Astrocyte (in vitro differentiated cells and primary cell): Measurements from ENCODE around the gene MTA3. TPM values are rescaled to one million over a fixed set of nuclear protein-coding genes. Genes with fewer than 3 reads are reported as not detected.

Experiments
- DNase-seq: peaks from one replicate; pipeline ENCODE4 v3.0.0-alpha.2; 2010; ENCODE audit warnings: low read depth
- FAIRE-seq: peaks from 2 replicates; lab custom pipeline; 2011; peaks lifted over from hg19 to GRCh38; lab: Jason Lieb, UNC
- H2AFZ ChIP-seq: 2 replicates; pipeline ENCODE4 v1.6.0; 2012; ENCODE audit warnings: low read depth, low read length, inconsistent platforms
- H3K27ac ChIP-seq: 2 replicates; pipeline ENCODE4 v1.5.1; 2011; ENCODE audit warnings: low read depth, low read length, inconsistent platforms
- H3K27me3 ChIP-seq: 2 replicates; pipeline ENCODE4 v1.6.0; 2011; ENCODE audit warnings: low read length, inconsistent platforms; ENCODE audit not compliant: insufficient read depth
- H3K36me3 ChIP-seq: 2 replicates; pipeline ENCODE4 v1.5.1; 2011; ENCODE audit warnings: low read length, inconsistent platforms; ENCODE audit not compliant: insufficient read depth
- H3K4me1 ChIP-seq: 2 replicates; pipeline ENCODE4 v1.5.1; 2011; ENCODE audit warnings: low read length, inconsistent platforms; ENCODE audit not compliant: insufficient read depth
- H3K4me2 ChIP-seq: 2 replicates; pipeline ENCODE4 v1.6.0; 2012; ENCODE audit warnings: low read length, inconsistent platforms
- H3K4me3 ChIP-seq: 2 replicates; pipeline ENCODE4 v1.5.1; 2011; ENCODE audit warnings: low read depth, mild to moderate bottlenecking, low read length, inconsistent platforms; ENCODE audit not compliant: insufficient read depth
- H3K79me2 ChIP-seq: 2 replicates; pipeline ENCODE4 v1.6.0; 2012; ENCODE audit warnings: mild to moderate bottlenecking, low read length, inconsistent platforms; ENCODE audit not compliant: insufficient read depth
- H3K9ac ChIP-seq: 2 replicates; pipeline ENCODE4 v1.6.0; 2012; ENCODE audit warnings: mild to moderate bottlenecking, low read length, inconsistent platforms
- H3K9me3 ChIP-seq: 2 replicates; pipeline ENCODE4 v1.5.1; 2012; ENCODE audit warnings: low read depth, mild to moderate bottlenecking, low read length, inconsistent platforms; ENCODE audit not compliant: insufficient read depth
- H4K20me1 ChIP-seq: 2 replicates; pipeline ENCODE4 v1.6.0; 2012; ENCODE audit warnings: low read length, inconsistent platforms; ENCODE audit not compliant: insufficient read depth
- H3K27ac Mint-ChIP-seq: one replicate; pipeline ENCODE4 v1.8.0; 2021; ENCODE audit warnings: mild to moderate bottlenecking, mixed read lengths; ENCODE audit not compliant: unreplicated experiment
- H3K27me3 Mint-ChIP-seq: one replicate; pipeline ENCODE4 v1.8.0; 2021; ENCODE audit warnings: low read depth, mixed read lengths; ENCODE audit not compliant: unreplicated experiment
- H3K36me3 Mint-ChIP-seq: one replicate; pipeline ENCODE4 v1.8.0; 2021; ENCODE audit warnings: low read depth, mixed read lengths; ENCODE audit not compliant: unreplicated experiment
- H3K4me1 Mint-ChIP-seq: one replicate; pipeline ENCODE4 v1.8.0; 2021; ENCODE audit warnings: low read depth, mixed read lengths; ENCODE audit not compliant: unreplicated experiment
- H3K4me3 Mint-ChIP-seq: one replicate; pipeline ENCODE4 v1.8.0; 2021; ENCODE audit warnings: mild to moderate bottlenecking, moderate library complexity, mixed read lengths; ENCODE audit not compliant: unreplicated experiment
- H3K9me3 Mint-ChIP-seq: one replicate; pipeline ENCODE4 v1.8.0; 2021; ENCODE audit warnings: mild to moderate bottlenecking, mixed read lengths; ENCODE audit not compliant: unreplicated experiment
- EZH2 ChIP-seq: IDR thresholded peaks from 2 replicates; pipeline ENCODE4 v1.6.1; 2012; ENCODE audit warnings: mild to moderate bottlenecking, low read length, inconsistent platforms; ENCODE audit not compliant: insufficient read depth
- total RNA-seq: library from RNA; stranded (reverse); gene quantifications from 2 replicates; pipeline ENCODE4 v1.2.1, GENCODE V29; 2021
- TF ChIP-seq, protein P1 (sequence below): IDR thresholded peaks from 2 replicates; pipeline ENCODE4 v1.5.1; 2011; ENCODE audit warnings: low read depth, mild to moderate bottlenecking, inconsistent platforms, low read length, moderate library complexity; ENCODE audit not compliant: insufficient read depth

Gene MTA3
- total RNA-seq, 1 donor from 2014 or later = 69.4 TPM

DNA sequence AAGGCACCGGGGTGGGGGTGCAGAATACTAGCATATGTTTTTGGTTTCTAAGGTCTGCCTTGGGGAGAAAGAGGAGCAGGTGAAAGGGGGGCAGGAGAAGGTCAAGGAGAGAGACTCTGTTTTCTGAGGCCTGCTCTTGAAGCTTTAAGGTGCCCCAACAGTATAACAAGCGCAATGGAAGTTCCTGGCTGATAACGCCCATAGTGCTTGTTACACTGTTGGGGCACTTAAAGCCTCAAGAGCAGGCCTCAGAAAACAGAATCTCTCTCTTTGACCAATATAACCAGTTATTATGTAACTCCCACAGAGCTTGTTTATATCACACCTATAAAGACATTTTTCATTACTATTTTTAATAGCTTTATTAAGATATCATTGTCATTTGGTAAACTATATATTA is 179.0 kb downstream of the MTA3 start:
- Histone ChIP-seq H3K9me3 (no peaks in the 10 kb centered on the region), H3K27me3 (no peaks in the 10 kb centered on the region), H3K36me3 (no peaks in the 10 kb centered on the region), H4K20me1 (no peaks in the 10 kb centered on the region), H3K27ac (no peak overlapping the region), H3K79me2 (no peaks in the 10 kb centered on the region), H3K4me1 (no peaks in the 10 kb centered on the region), H3K4me3 (no peak overlapping the region), H3K9ac (no peak overlapping the region), H3K4me2 (no peak overlapping the region), H2AFZ (no peak overlapping the region)
- Mint-ChIP-seq H3K27ac (no peak overlapping the region), H3K4me3 (no peak overlapping the region), H3K4me1 (peaks cover 10% of the 10 kb centered on the region), H3K36me3 (peaks cover 9% of the 10 kb centered on the region), H3K27me3 (no peaks in the 10 kb centered on the region), H3K9me3 (peaks cover 1% of the 10 kb centered on the region)
- TF ChIP-seq, protein P1, sequence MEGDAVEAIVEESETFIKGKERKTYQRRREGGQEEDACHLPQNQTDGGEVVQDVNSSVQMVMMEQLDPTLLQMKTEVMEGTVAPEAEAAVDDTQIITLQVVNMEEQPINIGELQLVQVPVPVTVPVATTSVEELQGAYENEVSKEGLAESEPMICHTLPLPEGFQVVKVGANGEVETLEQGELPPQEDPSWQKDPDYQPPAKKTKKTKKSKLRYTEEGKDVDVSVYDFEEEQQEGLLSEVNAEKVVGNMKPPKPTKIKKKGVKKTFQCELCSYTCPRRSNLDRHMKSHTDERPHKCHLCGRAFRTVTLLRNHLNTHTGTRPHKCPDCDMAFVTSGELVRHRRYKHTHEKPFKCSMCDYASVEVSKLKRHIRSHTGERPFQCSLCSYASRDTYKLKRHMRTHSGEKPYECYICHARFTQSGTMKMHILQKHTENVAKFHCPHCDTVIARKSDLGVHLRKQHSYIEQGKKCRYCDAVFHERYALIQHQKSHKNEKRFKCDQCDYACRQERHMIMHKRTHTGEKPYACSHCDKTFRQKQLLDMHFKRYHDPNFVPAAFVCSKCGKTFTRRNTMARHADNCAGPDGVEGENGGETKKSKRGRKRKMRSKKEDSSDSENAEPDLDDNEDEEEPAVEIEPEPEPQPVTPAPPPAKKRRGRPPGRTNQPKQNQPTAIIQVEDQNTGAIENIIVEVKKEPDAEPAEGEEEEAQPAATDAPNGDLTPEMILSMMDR = no peak
- no peak for TF ChIP-seq EZH2
- DNase-seq (no peak), FAIRE-seq (no peak)

DNA sequence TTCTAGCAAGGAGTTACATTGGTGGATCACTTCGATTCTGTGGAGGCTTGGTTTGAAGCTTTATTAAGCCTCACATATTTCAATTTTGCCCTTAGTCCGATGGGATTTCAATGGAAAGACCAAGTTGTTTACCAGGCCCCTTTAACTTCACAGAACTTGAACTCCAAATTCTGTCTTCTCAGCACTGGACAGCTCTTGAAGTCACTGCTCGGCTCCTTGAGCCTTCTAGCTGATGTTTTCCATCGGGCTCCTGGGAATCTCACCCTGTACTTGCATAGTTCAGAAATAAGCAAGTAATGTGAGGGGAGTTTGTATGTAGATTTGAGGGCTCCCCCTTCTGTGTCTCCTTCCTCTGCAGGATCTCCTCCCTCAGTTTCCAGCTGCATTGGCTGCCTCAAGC is 180.4 kb downstream of the MTA3 start:
- H3K4me3 Mint-ChIP-seq = no peak overlapping the region
- peaks cover 12% of the 10 kb centered on the region for H3K36me3 Mint-ChIP-seq
- Histone ChIP-seq H3K9ac (no peak overlapping the region), H2AFZ (no peak overlapping the region), H3K27ac (no peak overlapping the region), H3K36me3 (no peaks in the 10 kb centered on the region), H3K4me3 (no peak overlapping the region), H4K20me1 (no peaks in the 10 kb centered on the region), H3K9me3 (no peaks in the 10 kb centered on the region), H3K4me2 (no peak overlapping the region), H3K4me1 (no peaks in the 10 kb centered on the region), H3K79me2 (no peaks in the 10 kb centered on the region), H3K27me3 (no peaks in the 10 kb centered on the region)
- TF ChIP-seq EZH2 = no peak
- FAIRE-seq (no peak), DNase-seq (no peak)
- peaks cover 1% of the 10 kb centered on the region for H3K9me3 Mint-ChIP-seq
- no peak overlapping the region for H3K27ac Mint-ChIP-seq
- H3K4me1 Mint-ChIP-seq = peaks cover 12% of the 10 kb centered on the region
- no peaks in the 10 kb centered on the region for H3K27me3 Mint-ChIP-seq

DNA sequence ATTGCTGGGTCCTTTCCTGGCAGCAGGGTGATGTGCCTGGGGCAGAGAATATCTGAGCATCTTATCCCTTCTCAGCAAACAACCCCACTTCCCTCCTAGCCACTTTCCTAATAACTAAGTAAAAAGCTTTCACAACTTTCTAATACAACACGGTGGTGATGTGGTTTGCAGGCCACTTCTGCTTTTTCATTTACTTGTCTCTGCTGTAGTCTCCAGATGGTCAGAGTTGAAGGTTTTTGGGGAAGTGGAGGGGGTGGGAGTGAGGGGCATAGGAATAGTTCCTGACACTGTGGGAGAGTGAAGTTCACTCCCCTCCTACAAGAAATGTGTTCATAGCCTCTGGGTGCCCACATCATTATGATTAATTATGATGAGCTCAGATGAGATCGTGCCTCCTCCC is 183.9 kb downstream of the MTA3 start:
- Mint-ChIP-seq H3K36me3 (peaks cover 19% of the 10 kb centered on the region), H3K9me3 (peaks cover 1% of the 10 kb centered on the region), H3K4me1 (peaks cover 14% of the 10 kb centered on the region), H3K27ac (no peak overlapping the region), H3K27me3 (no peaks in the 10 kb centered on the region), H3K4me3 (no peak overlapping the region)
- H3K27me3 ChIP-seq = no peaks in the 10 kb centered on the region
- H3K4me1 ChIP-seq = no peaks in the 10 kb centered on the region
- no peak overlapping the region for H3K4me3 ChIP-seq
- FAIRE-seq = no peak
- TF ChIP-seq EZH2 = no peak
- TF ChIP-seq, protein P1 = no peak
- no peak overlapping the region for H2AFZ ChIP-seq
- no peaks in the 10 kb centered on the region for H3K79me2 ChIP-seq
- H4K20me1 ChIP-seq = no peaks in the 10 kb centered on the region
- no peak overlapping the region for H3K9ac ChIP-seq
- no peak overlapping the region for H3K4me2 ChIP-seq
- H3K9me3 ChIP-seq = no peaks in the 10 kb centered on the region
- H3K36me3 ChIP-seq = no peaks in the 10 kb centered on the region
- no peak overlapping the region for H3K27ac ChIP-seq
- DNase-seq = no peak
